HG03196 (cell line): ENCODE data around the gene ZFHX3.

Source experiments
- ATAC-seq: cut with Tn5 transposase; IDR thresholded peaks from one replicate; pipeline ENCODE4 v1.9.1; 2021; ENCODE audit not compliant: unreplicated experiment

The ZFHX3 gene

DNA sequence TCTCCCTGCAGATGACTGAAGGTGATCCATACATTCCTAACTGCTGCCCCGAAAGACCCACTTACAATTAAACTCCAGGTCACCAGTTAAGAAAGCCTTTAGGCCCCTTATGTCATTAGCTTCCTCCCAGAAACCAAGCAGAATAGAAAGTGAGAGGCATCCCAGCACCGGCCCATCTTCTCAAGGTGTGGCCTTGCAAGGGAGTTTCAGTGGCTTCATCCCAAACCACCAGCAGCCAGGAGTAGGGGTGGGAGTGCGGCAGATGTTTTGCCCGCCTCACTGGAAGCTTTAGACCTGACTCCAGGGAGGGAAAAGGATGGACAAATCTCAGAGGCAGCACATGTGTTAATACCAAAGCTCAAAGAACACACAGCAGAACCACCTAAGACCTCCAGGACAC lies 5.1 kb downstream of the ZFHX3 start:
- ATAC-seq = no peak

DNA sequence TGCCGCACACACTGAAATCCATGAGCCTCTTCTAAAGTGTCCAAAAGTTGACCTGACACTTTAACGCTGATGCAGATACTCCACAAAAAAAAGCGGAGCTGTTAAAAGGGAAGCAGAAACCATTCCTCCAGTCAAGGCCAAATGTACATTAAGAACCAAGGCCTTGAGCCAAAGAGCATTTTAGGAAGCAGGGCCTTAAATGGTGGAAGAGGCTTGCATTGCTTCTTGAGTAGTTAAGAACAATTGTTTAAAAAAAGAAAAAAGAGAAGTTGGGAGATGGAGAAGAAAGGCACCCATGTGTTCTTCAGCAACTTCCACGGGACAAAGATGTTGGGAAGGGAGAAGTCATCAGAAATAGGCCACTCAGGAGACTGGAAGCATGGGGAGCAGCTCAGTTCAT lies 6.3 kb downstream of the ZFHX3 start:
- no peak for ATAC-seq

DNA sequence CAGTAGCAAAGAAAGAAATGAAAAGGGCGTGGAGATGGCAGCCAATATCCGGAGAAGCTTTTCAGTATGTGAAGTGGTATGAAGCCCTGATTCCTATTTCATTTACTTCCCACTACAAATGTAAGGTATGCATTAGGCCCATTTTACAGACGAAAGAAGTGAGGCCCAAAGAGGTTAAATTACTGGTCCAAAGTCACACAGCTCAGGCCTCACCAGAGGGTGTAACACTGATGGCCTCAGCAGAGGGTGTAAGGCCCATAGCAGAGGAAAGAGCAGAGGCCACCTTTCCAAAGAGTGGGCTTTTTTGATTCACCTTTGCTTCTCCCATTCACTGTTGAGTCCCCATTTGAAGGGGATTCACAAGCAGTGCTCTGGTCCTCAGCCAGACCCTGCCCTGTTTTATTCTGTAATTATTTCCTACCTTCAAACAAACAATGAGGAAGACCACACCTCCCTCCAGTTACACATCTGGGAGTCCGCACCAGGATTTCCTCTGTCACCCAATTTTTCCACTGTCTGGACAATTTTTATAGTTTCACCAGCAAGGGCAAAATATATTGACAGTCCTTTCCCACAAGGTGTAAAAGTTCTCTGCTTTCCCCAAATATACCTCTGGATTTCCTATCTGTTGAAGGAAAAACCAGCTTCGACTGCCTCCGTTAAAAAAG lies 7.1 kb downstream of the ZFHX3 start:
- no peak for ATAC-seq

DNA sequence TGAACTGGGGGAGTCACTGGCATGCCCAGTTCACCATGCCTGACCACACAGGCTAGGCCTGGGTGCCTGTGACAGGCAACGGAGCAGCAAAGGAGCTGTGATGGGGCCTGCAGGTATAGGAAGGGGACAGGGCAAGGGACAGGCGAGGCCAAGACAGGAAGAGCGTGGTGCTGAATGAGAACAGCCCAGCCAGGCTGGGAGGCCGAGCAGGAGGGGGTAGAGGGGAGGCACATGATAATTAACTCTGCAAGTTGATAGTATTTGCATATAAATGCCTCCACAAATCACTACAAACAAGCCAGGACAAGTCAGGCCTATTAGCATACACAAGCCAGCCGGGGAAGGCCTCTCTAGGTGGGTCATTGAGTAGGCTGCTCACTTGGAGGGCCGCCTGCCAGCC lies 7.8 kb downstream of the ZFHX3 start:
- no peak for ATAC-seq

DNA sequence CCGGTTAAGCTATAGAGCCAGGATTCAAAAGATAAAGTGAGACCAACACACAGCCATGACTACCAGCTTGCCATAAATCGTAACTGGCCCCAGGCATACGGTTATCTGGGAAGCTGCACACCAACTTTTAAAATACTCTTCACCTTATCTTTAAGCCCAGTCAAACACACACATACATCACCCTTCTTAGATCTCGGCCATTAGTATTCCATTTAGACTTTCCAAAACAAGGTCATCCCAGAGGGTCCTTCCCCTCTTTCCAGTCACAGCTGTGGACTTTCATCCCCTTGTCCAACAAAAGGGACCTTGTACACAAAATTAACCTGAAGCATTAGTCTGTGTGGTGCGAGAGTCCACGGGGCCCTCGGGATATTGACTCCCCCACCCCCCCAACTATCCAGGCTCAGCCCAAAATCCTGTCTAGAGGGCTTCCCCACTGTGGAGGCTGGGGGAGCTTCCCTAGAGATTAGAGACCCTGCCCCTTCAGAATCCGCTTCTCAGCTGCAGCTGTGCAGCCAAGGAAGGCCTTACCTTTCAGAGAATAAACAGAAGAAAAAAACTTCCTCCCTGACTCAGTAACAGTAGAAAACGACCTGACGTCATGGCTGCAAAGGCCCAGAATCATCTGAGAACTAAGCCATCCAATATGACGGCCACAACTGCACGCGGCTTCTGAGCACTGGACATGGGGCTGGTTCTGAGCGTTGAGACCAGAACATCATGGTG lies 9.9 kb downstream of the ZFHX3 start:
- no peak for ATAC-seq

DNA sequence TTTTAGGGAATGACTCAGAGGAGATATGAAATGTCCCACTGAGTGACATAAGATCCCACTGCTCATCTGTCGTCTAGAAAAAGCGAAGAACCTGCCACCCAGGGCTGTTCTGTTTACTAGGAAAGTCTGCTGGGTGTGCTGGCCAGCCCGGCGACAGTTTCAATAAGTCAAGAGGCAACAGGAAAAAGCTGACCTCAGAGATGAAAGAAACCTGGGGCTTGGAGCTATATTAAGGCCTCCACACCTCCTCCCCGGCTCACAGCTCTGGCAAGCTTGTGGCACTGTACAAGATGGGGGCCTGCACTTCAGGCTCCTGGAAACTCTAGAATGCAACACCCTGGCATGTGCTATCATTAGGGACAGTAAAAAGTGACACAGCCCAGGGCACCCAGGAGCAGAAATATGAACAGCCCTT lies 10.6 kb downstream of the ZFHX3 start:
- no peak for ATAC-seq

DNA sequence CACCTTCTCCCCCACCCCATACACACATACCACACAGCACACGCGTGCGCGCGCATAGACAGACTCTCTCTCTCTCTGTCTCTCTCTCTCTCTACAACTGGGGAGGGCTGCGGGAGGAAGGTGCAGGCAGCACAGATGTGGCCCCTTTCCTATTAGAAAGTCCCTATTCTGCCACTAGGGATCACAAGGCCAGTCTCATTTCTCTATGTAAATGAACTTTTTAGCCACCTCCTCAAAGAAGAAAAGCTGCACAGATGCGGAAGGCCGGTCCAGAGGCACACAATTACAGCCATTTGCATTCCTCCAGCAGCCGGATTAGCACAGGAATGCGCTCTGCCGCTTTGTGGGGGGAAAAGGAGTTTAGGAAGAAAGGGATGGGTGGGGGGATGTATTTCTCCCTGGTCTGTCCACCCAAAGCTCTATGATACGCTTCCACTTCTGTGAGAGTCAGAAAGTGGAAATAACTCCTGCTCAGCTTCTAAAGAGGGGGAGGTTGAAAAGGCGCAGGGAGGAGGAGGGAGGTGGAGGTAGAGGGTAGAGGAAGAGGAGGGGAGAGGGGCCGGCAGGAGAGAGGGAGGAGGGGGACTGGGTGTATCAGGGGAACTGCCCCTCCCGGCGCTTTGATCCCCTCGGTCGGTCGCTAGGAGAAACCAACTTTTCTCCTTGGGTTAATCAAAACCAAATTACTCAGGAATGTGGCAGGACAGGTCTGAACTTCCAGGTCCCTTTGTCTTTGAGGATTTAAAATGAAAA lies 11.7 kb downstream of the ZFHX3 start:
- peak; percentile 73 for ATAC-seq

DNA sequence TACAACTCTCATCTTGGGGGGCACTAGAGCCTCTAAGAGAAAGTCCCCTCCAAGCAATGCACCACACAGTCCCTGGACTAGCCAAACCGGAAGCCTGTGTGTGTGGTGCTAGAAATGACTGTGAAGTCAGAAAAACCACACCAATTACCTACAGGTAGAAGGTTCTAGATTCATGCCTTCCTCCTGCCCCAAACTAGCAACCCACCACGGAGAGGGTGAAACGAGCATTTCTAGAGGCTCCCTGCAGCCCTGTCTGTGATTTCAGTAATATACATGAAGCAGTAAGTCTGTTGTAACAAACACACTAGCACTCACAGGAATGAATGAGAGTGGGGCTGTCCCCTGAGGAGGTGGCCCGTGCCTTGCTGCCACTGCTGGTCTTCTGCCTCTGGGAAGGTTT lies 13.6 kb downstream of the ZFHX3 start:
- peak; percentile 38 for ATAC-seq

DNA sequence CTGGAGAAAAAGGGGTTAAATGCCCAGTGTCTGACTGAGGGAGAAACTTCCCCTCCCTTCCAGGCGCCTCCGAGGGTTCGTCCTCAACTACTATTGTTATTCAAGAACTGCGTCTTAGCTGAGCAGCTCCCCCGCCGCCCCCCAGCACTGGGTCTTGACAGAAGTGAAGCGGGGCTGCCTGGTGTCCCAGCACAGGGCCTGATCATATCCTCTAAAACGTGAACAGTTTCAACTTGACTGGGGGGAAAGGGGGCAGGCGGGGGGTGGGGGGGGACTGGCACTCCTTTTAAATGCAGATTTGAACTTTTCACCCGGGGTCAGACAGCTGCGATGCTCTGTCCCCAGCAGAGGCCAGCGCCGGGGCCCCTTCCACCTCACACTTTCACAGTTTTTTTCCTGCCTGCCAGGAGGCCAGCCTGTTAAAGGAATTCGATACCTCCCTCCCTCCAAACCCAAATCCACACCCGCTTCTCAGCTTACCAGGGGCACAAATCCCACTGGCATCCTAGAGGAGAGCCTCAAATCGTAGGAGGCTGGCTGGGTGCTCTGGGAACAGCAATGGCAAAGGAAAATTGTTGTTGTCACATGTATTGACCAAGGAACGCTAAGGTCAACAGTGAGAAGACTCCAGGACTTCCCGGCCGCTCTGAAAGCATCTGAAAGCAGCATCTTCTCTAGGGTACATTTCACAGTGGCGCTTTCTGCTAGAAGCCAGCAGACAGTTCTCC lies 14.5 kb downstream of the ZFHX3 start:
- no peak for ATAC-seq

DNA sequence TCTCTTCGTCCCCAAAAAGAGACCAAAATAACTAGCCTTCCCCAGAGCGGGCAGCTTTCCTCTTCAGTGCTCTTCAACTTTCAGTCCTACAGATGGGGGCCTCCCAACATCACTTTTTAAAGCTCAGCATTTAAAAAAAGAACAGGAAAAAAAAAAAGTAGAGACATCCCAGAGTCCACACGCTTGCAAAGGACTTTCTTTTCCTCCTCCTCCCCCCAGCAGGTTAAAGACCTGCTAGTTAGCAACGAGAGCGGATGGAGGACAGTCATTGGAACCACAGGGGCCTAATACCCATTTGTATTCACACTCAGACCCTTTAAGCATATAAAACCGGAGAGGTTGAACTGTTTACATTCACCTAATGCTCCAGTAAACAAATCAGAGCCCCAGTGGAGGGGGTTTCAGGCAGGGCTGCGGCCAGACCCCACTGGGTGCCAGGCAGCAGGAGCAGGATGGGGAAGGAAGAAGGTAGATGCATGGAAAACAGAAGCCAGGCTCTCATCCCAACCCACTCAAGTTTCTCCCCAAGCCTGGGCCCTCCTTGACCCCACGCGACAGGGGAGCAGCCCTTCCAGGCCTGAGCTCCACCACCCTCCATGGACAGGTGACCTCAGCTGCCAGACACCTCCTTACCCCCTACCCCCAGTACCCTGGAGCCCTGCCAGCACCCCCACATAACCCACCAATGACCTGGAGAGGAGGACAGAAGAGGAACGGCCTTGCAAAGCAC lies 15.2 kb downstream of the ZFHX3 start:
- no peak for ATAC-seq

DNA sequence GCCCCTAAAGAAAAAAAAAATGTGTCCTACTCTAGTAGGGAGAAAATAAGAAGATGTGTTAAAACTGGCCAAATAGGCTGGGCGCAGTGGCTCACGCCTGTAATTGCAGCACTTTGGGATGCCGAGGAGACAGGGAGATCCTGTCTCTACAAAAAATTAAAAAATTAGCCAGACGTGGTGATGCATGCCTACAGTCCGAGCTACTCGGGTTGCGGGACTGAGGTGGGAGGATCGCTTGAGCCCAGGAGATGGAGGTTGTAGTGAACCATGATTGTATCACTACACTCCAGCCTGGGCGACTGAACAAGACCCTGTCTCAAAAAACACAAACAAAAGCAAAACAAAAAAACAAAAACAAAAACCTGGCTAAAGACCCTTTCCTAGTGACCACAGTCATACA lies 15.9 kb downstream of the ZFHX3 start:
- no peak for ATAC-seq

DNA sequence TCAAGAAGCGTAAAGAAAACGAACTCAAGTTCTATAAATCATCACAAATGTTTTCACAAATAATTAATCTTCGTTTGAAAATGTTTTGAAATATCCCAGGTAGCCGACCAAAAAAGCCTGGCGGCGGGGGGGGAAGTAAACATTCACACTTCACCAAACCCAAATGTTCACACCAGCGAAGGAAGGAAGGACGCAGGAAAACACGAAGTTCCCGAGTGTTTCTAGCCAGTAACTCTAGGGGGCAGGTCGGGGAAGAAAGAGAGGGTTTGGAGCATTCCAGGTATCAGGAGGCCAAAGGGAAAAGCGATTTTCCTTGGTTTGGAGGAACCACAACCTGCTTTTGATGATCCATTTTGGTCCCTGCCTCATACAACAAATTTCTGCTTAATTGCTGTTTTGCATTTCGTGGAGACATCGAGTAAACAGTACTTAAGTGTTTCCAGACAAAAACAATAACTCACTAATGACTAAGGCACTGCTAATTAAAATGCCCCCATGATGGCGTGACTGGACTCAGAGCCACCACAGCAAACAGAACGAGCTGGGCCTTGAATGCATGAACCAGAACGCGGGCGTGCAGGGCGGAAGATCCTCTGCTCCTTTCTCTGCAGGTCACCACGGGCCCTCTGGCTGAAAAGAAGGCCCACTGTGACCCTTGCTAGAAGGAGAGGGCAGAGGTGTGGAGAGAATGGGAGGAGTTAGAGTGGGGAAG lies 16.6 kb downstream of the ZFHX3 start:
- no peak for ATAC-seq

DNA sequence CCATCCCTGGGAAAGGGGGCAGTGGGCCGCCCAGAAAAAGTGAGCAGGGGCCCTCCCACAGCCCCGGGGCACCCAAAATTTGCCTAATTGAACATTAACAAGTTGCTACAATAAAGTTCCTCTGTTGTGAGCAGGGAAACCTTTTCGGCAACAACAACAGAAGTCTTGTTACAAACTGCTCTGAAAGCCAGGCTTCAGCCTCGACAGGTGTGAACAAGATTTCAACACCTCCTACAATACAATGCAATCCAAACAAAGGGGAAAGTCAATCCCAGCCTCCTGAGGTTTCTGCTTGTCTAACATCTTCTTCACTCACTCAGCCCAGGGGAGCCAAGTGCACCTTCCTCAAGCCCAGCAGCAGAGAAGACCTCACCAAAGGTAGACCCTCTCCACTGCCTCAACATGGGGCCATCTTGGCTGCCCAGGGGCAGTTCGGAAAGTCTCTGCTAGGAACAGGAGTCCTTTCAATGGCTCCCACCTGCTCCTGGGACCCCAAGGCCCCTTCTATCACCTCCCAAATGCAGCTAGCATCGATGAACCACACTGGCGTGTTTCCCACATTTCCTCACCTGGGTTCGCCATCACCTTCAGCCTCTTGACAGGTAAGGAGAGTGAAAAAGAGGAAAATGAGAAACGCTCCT lies 19.1 kb downstream of the ZFHX3 start:
- no peak for ATAC-seq

DNA sequence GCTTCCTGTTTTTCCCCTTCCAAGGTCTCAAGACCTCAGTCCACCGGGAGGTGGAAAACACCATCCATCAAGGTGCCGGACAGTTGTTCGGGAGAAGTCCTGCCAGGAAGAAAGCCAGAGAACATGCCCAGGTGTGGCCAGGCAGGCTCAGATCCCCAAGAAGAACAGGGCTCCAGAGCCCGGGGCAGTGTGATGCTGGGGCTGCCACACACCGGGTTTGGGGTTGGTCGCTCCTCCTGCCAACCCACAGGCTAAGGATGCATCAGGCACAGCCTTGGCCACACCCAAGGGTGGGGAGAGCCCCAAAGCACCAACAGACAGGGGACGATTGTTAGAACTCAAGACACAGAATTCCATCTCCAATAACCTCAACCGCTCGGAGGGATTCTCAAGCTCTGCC lies 19.7 kb downstream of the ZFHX3 start:
- no peak for ATAC-seq

DNA sequence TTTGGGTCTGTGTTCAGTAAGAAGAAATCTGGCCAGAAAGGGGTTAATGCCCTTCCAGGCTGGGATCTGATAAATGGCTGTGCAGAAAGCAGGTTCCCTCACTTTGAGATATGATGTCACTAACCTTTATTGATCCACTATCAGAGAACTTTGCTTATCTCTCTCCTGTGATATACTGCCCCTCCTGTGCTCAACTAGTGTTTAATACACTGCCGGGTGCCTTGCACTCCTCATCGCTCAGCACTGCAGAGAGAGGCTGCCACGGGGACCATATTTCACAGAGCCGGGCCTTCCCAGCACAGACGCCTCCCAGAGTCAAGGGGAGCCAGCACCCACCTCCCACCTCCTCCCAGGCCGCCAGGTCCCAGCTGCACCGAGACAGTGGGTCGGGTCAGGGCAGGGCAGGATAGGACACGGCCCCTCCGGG lies 20.2 kb downstream of the ZFHX3 start:
- no peak for ATAC-seq

DNA sequence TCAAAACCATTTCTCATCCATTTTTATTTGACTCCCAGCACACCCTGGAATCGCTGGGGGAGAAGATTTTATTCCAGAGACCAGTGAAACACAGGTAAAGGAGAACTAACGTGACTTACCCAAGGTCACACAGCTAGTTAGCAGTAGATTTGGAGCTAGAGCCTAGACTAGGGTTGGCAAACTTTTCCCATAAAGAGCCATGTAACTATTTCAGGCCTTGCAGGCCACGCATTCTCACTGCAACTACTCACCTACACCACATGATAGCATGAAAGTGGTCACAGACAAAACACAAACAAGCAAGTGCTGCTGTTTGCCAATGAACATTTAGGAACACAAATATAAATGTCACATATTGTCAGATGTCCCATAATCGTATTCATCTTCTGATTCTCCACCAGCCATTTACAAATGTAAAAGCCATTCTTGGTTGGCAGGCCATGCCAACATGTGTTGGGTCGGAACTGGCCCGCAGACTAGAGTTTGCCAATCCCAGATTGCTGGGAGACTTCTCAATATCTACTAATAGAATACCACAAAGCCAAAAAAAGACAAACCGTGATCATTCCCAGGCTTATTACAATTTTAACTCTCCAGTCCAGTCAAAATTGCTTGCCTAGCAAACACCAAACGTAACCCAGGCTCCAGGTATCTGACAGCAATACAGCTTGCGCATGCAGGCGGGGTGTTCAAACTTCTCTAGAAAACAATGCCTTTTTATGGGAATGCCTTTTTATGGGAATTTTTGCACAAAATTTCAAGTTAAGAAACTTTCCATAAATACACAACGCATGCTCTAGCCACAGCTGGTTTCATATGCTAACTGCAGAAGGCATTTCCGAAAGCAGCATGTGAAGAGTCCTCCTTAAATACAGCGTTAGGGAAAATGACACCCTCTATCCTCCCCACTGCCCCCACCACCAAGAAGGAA lies 20.9 kb downstream of the ZFHX3 start:
- no peak for ATAC-seq

DNA sequence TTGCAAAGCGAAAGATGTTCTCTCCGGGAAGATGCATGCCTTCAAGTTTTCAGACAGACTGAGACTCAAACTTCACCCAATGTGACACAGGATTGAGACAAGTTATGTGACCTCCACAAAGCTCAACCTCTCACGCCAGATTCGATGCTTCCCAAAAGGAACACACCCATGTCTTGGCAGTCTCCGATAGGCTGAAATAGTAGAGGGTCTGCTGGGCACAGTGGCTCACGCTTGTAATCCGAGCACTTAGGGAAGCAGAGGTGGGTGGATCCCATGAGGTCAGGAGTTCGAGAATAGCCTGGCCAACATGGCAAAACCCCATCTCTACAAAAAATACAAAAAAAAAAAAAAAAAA lies 22.1 kb downstream of the ZFHX3 start:
- no peak for ATAC-seq

DNA sequence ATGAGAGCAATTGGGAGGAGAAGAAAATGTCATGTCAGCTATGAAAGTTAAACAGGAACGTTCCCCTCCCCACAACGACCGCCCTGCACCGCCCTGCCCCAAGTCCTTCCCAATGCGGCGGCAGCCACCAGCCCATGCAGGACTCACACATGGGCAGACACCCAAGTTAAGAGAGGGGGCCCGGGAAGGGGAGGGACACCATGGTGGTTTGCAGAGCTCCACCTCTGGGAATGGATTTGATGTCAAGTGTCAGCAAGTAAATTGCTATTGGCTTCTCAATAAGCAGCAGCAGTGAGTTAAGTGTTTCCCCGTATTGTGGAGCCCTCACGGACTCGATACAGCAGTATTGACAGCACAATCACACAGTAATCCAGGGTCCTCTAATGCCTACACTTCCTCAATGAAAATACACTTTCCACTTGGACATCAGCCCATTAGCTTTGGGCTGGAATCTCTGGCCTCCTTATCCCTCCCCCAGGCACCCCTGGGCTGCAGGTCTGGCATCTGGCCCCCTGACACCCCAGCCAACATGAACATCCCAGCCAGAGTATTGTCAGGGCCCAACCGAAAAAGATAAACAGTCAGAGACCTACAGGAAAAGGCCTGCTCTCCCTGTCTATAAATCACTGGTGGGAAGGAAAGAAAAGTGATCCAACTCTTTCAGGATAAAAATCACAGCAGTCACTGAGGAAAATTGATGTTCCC lies 22.6 kb downstream of the ZFHX3 start:
- ATAC-seq = no peak
